DMS79 (cell line): ENCODE data around the gene BAAT.
"Not testable (repeated sequence)": the region's sequence is repeated elsewhere in the genome, so short reads cannot be mapped to it uniquely, and the experiment has no call there.

Source experiments
- DNase-seq: peaks from one replicate; lab custom pipeline; 2025; lab: John Stamatoyannopoulos, UW

Gene BAAT

GRCh38 chr9:101384873-101385536 lies at the start of gene BAAT:
TSS of gene BAAT (minus strand) at chr9:101385006. CDS start at chr9:101371404, 13,602 bp downstream.
- DNase-seq: not testable (repeated sequence)

DNA sequence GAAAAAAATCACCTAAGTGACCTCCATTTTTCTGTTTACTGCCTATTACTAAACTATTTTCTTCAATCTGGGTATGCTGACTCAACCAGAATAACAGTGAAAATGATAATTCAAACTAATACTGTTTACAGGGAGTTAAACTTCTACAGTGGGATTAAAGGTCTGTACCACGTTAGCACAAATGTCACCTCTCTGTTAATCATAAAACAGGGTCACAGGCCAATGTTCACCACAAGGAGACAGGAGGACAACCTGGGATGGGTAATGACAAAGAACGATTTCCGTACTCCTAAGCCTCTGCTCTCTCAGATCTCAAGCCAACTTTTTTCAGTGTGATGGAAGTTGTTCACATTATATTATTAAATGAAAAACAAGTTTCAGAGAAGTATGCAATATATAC lies 48.4 kb upstream of the BAAT start:
- no peak for DNase-seq

GRCh38 chr9:101432740-101433139 lies 47.9 kb upstream of the BAAT start:
- DNase-seq: no peak

DNA sequence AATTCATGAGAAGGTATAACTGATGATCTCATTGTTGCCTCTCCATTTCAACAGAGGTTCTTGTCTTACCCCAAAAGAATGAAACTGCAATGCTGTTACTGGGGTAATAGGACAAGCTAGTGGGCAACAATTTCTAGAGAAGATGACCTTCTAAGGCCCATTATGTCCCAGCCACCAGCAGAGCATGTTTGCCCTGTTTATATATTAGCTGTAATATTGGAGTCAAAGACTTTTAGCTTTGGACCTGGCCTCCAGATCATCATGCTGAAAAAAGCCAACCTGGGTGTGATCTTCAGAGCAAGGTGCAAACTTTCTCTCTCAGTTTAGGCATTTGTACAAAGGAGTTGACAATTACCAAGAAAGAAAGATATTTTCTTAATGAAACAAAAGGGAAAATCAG lies 47.4 kb upstream of the BAAT start:
- no peak for DNase-seq

GRCh38 chr9:101429736-101430135 lies 44.9 kb upstream of the BAAT start:
- no peak for DNase-seq

DNA sequence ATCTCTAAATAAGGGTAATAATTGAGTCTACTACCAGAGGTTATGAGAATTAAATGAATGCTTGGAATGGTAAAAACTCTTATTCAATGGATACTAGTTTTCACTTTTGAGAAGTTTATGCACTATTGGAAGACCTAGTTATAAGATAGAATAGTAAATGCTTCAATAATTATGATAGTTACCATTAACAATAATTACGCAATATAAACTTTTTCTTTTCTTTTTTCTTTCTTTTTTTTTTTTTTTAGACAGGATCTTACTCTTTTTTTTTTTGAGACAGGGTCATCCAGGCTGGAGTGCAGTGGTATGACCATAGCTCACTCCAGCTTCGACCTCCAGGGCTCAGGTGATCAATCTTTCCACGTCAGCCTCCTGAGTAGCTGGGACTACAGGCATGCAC lies 44.1 kb upstream of the BAAT start:
- DNase-seq: no peak

DNA sequence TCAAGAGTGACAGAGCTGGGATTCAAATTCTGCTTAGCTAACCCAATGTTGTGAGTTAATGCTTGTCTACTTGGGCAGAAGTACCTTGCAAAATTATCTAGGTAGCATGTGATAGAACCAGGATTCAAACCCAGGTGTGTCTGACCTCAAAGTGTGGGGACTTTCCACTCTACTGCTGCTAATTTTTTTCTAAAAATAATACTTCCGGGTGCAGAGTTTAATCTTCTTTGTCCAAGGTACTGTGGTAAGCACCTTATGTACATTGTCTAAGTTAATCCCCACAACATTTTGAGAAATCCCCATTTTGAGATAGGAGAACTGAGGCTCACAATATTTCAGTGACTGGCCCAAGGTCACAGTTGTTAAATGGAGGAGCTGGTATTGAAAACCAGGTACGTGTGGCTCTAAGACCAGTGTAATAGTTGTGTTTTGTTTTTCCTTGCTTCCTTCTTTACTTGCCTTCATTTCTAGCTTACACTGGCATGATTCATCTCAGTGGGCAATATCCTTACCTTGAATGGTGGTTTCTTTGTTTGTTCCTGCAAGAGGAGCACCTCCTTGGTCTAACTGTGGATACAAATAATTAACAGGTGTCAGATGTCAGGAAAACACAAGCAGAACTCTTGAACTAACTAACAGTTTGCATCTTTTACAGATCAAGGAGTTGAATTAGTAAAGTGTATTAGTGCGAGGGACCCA lies 43.3 kb upstream of the BAAT start:
- DNase-seq: no peak

DNA sequence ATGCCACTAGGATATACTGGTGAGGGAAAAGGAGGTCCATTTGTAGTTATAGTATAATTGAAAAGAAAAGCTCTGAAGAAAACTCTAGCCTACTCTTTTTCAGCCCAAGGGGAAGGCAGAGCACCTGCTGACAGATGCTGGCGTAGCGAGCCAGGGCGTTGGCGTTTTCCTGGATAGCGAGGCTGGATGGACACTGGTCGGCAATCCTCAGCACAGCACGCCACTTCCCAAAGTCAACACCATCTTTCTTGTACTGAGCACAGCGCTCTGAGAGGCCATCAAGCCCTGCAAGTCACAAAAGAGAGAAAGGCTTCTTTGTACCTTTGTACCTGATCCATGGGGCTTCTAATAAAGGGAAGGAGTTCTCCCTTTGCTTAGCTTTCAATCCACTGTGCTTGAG lies 42.6 kb upstream of the BAAT start:
- DNase-seq: no peak

DNA sequence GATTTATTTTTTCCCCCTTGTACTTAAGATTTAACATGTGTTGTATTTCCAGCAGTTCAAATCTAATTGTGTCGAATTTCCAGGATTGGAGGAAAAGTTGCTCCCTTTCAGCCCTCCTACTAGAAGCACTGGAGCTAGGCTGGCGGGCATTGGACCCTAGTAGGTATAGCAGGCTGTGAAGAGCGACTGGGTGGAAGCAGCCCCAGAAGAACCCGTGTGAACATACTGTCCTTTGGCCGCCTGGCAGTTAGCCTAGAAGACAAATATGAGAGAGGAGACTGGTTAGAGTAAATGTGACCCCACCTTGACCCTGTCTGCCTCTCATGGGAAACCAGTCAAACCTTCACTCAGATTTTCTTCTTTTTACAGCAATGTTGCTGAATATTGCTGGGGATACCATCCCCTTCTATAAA lies 36.9 kb upstream of the BAAT start:
- no peak for DNase-seq

- no peak for DNase-seq
Observed at GRCh38 chr9:101419863-101420262, 35.1 kb upstream of the BAAT start.

DNA sequence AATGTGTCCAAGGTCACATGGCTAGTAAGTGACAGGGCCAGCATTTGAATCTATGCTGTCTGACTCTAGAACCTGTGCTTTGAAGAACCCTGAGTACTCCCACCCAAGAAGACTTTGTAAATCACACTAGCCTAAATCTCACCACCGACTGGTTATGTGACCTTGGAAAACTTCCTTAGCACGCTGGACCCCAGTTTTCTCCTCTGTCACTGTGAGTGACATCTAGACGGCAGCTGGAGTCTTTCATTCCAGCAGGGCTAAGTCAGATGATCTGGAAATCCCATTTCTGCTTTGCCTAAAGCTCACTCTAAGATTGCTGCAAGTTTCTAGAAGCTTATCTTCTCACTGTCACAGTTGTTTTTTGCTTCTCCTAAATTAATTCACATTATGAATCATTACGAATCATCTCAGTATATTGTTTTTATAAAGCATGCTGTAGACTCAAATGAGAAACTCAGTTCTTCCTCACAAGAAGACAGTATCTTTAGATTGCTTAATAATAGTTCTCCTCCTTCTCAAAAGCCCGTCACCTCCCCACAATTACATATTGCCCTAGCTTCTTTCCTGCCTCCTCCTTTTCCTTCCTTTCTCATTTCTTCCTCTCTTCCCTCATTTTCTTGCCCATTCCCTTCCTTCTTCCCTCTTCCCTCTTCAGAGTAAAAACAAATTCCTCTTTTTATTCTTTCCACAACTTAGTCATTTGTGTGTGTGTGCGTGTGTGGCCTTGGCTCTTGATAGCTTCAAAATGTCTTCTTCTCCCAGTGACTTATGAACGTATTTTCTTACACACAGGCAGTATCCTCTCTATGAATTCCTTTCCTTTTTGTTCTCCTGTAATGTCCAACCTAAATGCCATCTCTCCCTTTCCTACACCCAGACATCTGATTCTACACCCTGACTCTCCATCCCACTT lies 34.0 kb upstream of the BAAT start:
- no peak for DNase-seq

DNA sequence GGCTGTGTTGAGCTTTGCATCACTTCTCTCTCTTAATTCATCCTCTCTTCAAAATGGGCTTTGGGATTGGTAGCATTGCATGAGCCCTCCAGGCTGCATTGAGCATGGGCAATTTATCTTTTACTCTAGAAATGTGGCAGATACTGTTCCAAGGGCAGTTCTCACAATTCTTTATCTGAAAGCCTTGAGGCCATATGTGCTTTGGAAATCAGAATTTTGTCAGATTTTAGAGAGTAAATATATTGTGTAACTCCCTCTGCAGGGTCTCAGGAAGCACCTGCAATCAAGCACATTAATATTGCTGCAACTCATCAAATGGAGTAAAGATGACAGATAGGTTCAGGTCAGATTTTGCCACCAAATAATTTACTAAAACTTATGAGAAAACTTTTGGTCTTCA lies 33.2 kb upstream of the BAAT start:
- no peak for DNase-seq

GRCh38 chr9:101417389-101417788 lies 32.6 kb upstream of the BAAT start:
- DNase-seq: no peak

- DNase-seq: no peak
Observed at GRCh38 chr9:101415578-101415977, 30.8 kb upstream of the BAAT start.

DNA sequence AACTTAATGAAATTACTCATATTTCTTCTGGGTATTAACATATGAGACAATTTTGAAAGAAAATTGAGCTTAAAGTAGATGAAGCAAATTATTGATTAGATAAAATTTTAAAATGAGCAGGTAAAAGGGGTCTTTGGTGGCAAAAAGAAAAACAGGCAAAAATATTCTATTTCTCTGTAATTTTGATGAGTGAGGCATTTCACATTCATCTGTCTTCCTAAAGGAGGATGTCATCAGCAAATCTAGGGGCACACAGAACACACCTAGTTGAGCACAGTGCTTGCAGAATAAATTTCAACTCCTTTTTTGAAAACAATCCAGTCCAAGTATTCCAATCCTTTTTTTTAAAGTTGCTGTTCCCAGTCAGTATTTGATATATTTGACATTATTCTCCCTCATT lies 30.0 kb upstream of the BAAT start:
- DNase-seq: no peak

GRCh38 chr9:101409079-101409477 lies 24.3 kb upstream of the BAAT start:
- no peak for DNase-seq

- DNase-seq: no peak
Observed at GRCh38 chr9:101408374-101409078, 23.7 kb upstream of the BAAT start.

GRCh38 chr9:101403516-101404285 lies 18.9 kb upstream of the BAAT start:
- no peak for DNase-seq

DNA sequence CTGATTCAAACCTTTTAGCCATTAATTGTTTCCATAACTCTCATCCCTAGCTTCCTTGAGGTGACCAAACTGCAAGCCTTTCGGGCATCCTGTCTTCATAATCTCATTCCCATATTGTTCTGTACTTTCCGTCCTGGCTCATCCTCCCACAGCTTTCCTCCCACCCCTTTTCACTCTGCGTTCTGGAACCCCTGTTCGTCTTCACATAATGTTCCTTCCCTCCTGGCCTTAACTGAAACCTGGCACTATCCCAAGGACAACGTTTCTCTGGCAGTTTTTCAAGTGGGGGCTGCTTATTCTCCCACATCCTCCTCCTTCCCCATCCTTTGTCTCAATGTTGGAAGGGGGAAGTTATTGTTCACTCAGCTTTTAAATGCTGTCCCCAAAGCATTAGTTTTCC lies 15.3 kb upstream of the BAAT start:
- no peak for DNase-seq

DNA sequence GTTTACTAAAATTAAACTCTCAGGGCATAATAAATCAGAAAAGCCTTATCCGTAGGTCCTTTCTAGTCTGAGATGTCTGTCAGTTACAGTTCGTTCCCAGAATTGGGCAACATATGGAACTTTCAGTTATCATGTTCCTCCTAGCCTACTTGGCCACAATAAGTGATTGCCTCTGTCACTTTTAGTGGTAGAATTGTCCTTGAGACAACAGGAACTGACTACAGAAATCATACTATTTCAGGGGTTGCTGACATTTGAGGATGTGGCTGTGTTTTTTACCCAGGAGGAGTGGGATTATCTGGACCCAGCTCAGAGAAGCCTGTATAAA lies 14.8 kb upstream of the BAAT start:
- DNase-seq: no peak

- peak; percentile 16 for DNase-seq
Observed at GRCh38 chr9:101398930-101399642, 14.3 kb upstream of the BAAT start.
